ENCODE results near the gene RNU5D-1. TPM values are rescaled to one million over a fixed set of nuclear protein-coding genes. Genes with fewer than 3 reads are reported as not detected.

Gene RNU5D-1
- total RNA-seq = not detected

DNA sequence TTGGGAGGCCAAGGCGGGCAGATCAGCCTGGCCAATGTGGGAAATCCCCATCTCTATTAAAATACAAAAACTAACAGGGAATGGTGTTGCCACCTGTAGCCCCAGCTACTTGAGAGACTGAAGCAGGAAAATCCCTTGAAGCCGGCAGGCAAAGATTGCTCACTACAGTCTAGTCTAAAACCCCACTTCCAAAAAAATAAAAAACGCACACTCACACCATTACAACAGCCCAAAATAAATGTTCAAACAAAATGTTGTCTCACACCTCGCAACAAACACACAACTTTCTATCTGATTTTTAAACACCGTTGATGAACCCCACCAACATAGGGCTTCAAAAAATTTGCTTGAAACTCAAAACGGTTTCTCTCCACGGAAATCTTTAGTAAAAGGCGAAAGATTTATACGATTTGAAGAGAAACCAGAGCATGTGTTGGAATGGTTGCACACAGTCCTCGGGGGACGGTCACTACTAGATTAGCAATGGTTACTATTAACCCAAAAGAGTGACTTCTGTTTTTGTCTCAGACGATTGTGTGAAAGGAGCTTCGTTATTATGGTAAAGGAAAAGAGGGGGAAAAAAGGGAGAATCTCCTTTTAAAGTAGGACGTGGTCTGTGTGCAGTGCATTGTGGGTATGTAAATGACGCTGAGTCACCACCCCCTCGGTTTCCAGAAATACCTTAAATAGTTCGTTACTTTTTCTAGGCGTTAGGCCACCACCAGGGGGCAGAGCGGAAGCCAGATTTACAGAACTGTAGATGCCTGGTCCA lies at the start of gene RNU5D-1:
Gene RNU5D-1 (minus strand): TSS at position 430 of the 772 bp plus-strand sequence.
- TF ChIP-seq, protein P1, sequence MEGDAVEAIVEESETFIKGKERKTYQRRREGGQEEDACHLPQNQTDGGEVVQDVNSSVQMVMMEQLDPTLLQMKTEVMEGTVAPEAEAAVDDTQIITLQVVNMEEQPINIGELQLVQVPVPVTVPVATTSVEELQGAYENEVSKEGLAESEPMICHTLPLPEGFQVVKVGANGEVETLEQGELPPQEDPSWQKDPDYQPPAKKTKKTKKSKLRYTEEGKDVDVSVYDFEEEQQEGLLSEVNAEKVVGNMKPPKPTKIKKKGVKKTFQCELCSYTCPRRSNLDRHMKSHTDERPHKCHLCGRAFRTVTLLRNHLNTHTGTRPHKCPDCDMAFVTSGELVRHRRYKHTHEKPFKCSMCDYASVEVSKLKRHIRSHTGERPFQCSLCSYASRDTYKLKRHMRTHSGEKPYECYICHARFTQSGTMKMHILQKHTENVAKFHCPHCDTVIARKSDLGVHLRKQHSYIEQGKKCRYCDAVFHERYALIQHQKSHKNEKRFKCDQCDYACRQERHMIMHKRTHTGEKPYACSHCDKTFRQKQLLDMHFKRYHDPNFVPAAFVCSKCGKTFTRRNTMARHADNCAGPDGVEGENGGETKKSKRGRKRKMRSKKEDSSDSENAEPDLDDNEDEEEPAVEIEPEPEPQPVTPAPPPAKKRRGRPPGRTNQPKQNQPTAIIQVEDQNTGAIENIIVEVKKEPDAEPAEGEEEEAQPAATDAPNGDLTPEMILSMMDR (IDR thresholded peaks at IDR 0.05) = peak; percentile 81 to 92 (median 87)
- peak; percentile 77 to 98 for TF ChIP-seq EP300 (IDR thresholded peaks at IDR 0.05)
- TF ChIP-seq POLR2A (IDR thresholded peaks at IDR 0.05) = peak; percentile 77
- Histone ChIP-seq H3K9me3 (no peaks in the 10 kb centered on the region), H3K4me1 (peaks cover 0 to 21% (median 15%) of the 10 kb centered on the region in 4 donors), H3K4me3 (peak within 1 kb of the TSS in 2 of 4 donors; percentile 34 to 35), H3K27me3 (no peaks in the 10 kb centered on the region), H3K27ac (peak within 1 kb of the TSS; percentile 79 to 94 (median 89)), H3K36me3 (no peaks in the 10 kb centered on the region)
- DNase-seq (ENCODE audit: low spot score in 2 of 2) = peak; percentile 93 to 96
- WGBS, 2 donors = 1 to 2% methylated on average over 19 of the region's 19 CpGs

DNA sequence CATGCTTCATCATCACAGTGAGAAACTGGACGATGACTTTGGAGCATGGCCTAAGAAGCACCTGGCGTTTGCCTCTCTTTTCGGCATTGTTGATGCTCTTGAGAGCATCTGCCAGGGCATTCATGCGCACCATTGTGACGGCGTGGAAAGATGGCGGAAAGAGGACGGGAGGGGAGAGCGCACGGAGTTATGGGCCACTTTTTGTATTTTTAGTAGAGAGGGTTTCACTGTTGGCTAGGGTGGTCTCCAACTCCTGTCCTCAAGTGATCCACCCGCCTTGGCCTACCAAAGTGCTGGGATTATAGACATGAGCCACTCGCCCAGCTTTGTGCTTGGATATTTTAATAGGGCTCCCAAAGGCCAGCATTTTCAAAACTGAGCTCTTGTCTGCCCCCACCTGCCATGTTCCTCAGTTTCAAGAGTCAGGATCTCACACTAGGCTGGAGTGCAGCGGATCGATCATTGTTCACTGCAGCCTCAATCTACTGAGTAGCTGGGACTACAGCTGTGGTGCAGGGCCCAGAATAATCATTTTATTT lies 49.7 kb upstream of the RNU5D-1 start:
- WGBS, 2 donors = 92 to 93% methylated on average over 14 of the region's 14 CpGs
- no peak overlapping the region for H3K27ac ChIP-seq
- H3K9me3 ChIP-seq = no peaks in the 10 kb centered on the region
- no peak overlapping the region for H3K4me3 ChIP-seq
- H3K27me3 ChIP-seq = no peaks in the 10 kb centered on the region
- peaks cover 0 to 65% (median 12%) of the 10 kb centered on the region in 3 donors for H3K36me3 ChIP-seq
- no peak for DNase-seq (ENCODE audit: low spot score in 2 of 2)
- TF ChIP-seq, protein P1 (IDR thresholded peaks at IDR 0.05) = no peak
- TF ChIP-seq POLR2A (IDR thresholded peaks at IDR 0.05) (no peak), EP300 (IDR thresholded peaks at IDR 0.05) (no peak)
- H3K4me1 ChIP-seq = peaks cover 0 to 51% (median 32%) of the 10 kb centered on the region in 4 donors

DNA sequence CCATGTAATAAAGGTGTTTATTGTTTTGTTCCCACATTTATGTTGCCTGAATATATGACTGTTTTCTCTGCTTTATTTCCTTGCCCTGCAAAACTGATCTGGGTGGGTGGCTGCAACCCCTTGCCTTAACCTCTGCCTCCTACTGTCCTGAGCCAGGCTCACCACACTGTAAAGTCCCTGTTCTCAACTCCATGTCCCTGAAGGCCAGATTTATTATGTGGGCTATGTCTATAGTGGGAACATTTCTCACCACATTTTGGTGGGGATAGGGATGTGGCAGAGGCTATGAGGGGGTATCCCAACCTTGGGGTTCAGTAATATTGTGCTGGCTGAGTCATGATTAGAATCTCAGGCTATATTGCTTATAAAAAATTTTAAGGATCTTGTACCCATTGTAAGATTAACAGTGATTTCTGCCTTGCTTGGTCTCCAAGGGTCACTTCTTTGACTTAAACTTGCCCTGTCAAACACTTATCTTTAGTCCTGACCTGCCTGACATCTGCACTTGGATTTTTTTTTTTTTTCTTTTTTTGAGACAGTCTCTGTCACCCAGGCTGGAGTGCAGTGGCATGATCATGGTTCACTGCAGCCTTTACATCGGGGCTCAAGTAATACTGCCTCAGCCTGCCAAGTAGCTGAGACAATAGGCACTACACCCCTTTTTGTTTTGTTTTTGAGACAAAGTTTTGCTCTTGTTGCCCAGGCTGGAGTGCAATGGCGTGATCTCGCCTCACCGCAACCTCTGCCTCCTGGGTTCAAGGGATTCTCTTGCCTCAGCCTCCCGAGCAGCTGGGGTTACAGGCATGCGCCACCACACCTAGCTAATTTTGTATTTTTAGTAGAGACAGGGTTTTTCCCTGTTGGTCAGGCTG lies 48.0 kb upstream of the RNU5D-1 start:
- no peaks in the 10 kb centered on the region for H3K9me3 ChIP-seq
- no peaks in the 10 kb centered on the region for H3K27me3 ChIP-seq
- no peak overlapping the region for H3K27ac ChIP-seq
- peaks cover 0 to 43% (median 26%) of the 10 kb centered on the region in 4 donors for H3K4me1 ChIP-seq
- WGBS, 2 donors = 89 to 91% methylated on average over 6 of the region's 6 CpGs
- no peak for DNase-seq (ENCODE audit: low spot score in 2 of 2)
- no peak for TF ChIP-seq POLR2A (IDR thresholded peaks at IDR 0.05)
- TF ChIP-seq EP300 (IDR thresholded peaks at IDR 0.05) = no peak
- H3K4me3 ChIP-seq = no peak overlapping the region
- peaks cover 0 to 65% (median 12%) of the 10 kb centered on the region in 3 donors for H3K36me3 ChIP-seq

DNA sequence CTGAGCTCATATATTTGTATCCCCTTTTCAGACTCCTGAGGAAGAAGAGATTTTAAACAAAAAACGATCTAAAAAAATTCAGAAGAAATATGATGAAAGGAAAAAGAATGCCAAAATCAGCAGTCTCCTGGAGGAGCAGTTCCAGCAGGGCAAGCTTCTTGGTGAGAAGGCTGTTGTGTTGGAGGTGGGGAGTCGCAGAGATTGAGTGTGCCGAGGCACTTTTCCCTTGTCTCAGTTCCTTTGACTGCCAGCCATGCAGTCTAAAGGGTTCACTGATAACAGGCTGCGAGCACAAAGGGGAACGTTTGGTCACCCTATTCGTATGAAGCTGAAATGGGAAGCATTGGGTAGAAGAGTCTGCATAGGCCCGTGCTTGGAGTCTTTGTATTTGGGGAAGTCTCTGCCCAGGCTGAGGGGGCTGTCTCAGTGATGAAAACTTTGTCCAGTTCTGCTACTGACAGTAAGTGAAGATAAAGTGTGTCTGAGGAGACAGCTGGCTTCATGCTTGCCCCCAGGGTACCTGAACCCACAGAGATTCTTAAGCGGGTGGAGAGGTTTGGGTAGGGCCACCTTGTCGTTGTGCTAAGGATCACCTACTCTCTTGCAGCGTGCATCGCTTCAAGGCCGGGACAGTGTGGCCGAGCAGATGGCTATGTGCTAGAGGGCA lies 47.1 kb upstream of the RNU5D-1 start:
- Histone ChIP-seq H3K27me3 (no peaks in the 10 kb centered on the region), H3K4me3 (no peak overlapping the region), H3K4me1 (peaks cover 0 to 36% (median 20%) of the 10 kb centered on the region in 4 donors), H3K36me3 (peaks cover 0 to 65% (median 12%) of the 10 kb centered on the region in 3 donors), H3K27ac (no peak overlapping the region), H3K9me3 (no peaks in the 10 kb centered on the region)
- DNase-seq (ENCODE audit: low spot score in 2 of 2) = no peak
- 63 to 68% methylated on average over 13 of the region's 13 CpGs for WGBS, 2 donors
- no peak for TF ChIP-seq EP300 (IDR thresholded peaks at IDR 0.05)
- TF ChIP-seq POLR2A (IDR thresholded peaks at IDR 0.05) = no peak
- TF ChIP-seq, protein P1 (IDR thresholded peaks at IDR 0.05) = no peak

DNA sequence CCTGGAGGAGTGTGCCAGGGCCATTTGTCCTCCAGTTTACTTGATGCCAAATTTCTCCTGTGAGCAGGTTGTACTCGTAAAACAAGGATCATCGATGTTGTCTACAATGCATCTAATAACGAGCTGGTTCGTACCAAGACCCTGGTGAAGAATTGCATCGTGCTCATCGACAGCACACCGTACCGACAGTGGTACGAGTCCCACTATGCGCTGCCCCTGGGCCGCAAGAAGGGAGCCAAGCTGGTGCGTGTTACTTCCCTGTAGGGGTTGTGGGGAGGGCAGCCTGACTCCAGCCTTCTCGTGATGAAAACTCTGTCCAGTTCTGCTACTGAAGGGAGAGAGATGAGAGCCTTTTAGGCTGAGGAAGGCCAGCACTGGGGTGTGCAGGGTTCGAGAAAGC lies 46.6 kb upstream of the RNU5D-1 start:
- Histone ChIP-seq H3K27ac (peak overlapping the region in 1 of 4 donors; percentile 98), H3K36me3 (peaks cover 0 to 61% (median 12%) of the 10 kb centered on the region in 3 donors), H3K4me3 (peak overlapping the region in 1 of 4 donors; percentile 90)

More for the DNA sequence above, 46.6 kb upstream of the RNU5D-1 start:
- TF ChIP-seq, protein P1 (IDR thresholded peaks at IDR 0.05) = no peak
- TF ChIP-seq EP300 (IDR thresholded peaks at IDR 0.05) = no peak
- TF ChIP-seq POLR2A (IDR thresholded peaks at IDR 0.05) = no peak
- H3K4me1 ChIP-seq = peaks cover 0 to 36% (median 20%) of the 10 kb centered on the region in 4 donors
- no peaks in the 10 kb centered on the region for H3K9me3 ChIP-seq
- 85 to 86% methylated on average over 14 of the region's 14 CpGs for WGBS, 2 donors
- H3K27me3 ChIP-seq = no peaks in the 10 kb centered on the region
- no peak for DNase-seq (ENCODE audit: low spot score in 2 of 2)

All from tibial nerve (tissue), 4 donors.